NB4 (cell line): ENCODE measurements around the gene GAD1.
A peak's percentile ranks its signal among the peaks of the same experiment; 100 is the strongest.

Experiments
- DNase-seq: peaks from one replicate; pipeline ENCODE4 v3.0.0; 2010; ENCODE audit warnings: low read depth
- H3K4me3 ChIP-seq: one replicate; pipeline ENCODE4 v1.5.1; 2011; ENCODE audit warnings: mild to moderate bottlenecking, low read depth, low read length, moderate library complexity
- CTCF ChIP-seq: IDR thresholded peaks from one replicate; pipeline ENCODE4 v1.5.1; 2012; ENCODE audit warnings: low read depth, low read length
- MAX ChIP-seq: IDR thresholded peaks from 2 replicates; pipeline ENCODE4 v1.6.1; 2011; ENCODE audit warnings: low read depth, low read length
- MYC ChIP-seq: IDR thresholded peaks from 2 replicates; pipeline ENCODE4 v1.6.1; 2011; ENCODE audit warnings: low read depth, low read length
- POLR2A ChIP-seq: IDR thresholded peaks from 2 replicates; pipeline ENCODE4 v1.6.1; 2011; ENCODE audit warnings: mild to moderate bottlenecking; ENCODE audit not compliant: insufficient read length; ENCODE audit errors: extremely low read depth

Gene GAD1

GRCh38 chr2:170824526-170825015 lies 7.9 kb downstream of the GAD1 start:
- no peak overlapping the region for H3K4me3 ChIP-seq
- no peak for TF ChIP-seq POLR2A
- no peak for TF ChIP-seq MAX
- no peak for TF ChIP-seq CTCF
- no peak for TF ChIP-seq MYC
- peak; percentile 58 for DNase-seq

GRCh38 chr2:170827841-170828532 lies 11.3 kb downstream of the GAD1 start:
- DNase-seq: no peak
- TF ChIP-seq POLR2A: no peak
- TF ChIP-seq MYC: no peak
- TF ChIP-seq CTCF: no peak
- TF ChIP-seq MAX: no peak
- no peak overlapping the region for H3K4me3 ChIP-seq

- TF ChIP-seq MAX: no peak
- no peak for TF ChIP-seq MYC
- TF ChIP-seq POLR2A: no peak
- TF ChIP-seq CTCF: no peak
- no peak for DNase-seq
- H3K4me3 ChIP-seq: no peak overlapping the region
Observed at GRCh38 chr2:170828533-170828916, 11.8 kb downstream of the GAD1 start.

- no peak for DNase-seq
- H3K4me3 ChIP-seq: no peak overlapping the region
- TF ChIP-seq MYC (no peak), CTCF (no peak), MAX (no peak), POLR2A (no peak)
Observed at GRCh38 chr2:170829036-170829435, 12.3 kb downstream of the GAD1 start.

GRCh38 chr2:170830166-170830565 lies 13.5 kb downstream of the GAD1 start:
- TF ChIP-seq POLR2A: no peak
- TF ChIP-seq CTCF: no peak
- TF ChIP-seq MAX: no peak
- no peak for TF ChIP-seq MYC
- no peak overlapping the region for H3K4me3 ChIP-seq
- DNase-seq: no peak
